PC-9 (cell line): Measurements from ENCODE around the gene ELP1.

Experiments used
- CTCF ChIP-seq: fragments of 200-600 bp; sonication (generic); conservative IDR thresholded peaks from 2 replicates; pipeline ENCODE4 v1.6.1; 2017; ENCODE audit warnings: mixed run types, antibody characterized with exemption, mild to moderate bottlenecking, moderate library complexity
- EZH2 ChIP-seq: fragments of 200-600 bp; sonication (generic); IDR thresholded peaks from 2 replicates; pipeline ENCODE4 v1.8.0; 2017; ENCODE audit warnings: antibody characterized with exemption, low read depth

GRCh38 chr9:108852079-108852478 is 81.8 kb downstream of the ELP1 start:
- no peak for TF ChIP-seq CTCF
- TF ChIP-seq EZH2: no peak
